ENCODE measurements around the gene GRIN2A. TPM values are rescaled to one million over a fixed set of nuclear protein-coding genes. Genes with fewer than 3 reads are reported as not detected.

The GRIN2A gene
- total and polyA plus RNA-seq, 2 donors (not counting 3 experiments of a cell fraction or from before 2014, with no cell fraction given) = not detected

DNA sequence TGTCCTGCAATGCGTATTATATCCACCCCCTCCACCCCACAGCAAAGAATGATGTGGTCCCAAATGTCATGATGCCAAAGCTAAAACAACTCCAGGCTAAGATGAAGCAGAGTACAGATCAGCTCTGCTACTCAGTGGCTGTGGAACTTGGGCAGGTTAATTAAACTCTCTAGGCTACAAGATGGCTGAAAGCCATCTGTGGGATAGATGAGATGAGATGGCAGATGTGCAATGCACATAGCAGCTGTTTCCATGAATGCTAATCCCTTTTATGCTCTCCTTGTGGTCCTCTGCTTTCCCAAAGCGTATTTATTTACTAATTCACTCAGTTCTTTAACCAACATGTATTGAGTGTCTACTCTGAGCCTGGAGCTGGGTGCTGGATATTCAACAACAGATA, 114.4 kb downstream of the GRIN2A start:
- intact Hi-C loops (cut with micrococcal nuclease) = no loop called here
- DNase-seq (ENCODE audit: low read depth, low spot score) (no peak), FAIRE-seq (no peak)
- TF ChIP-seq, protein P1, sequence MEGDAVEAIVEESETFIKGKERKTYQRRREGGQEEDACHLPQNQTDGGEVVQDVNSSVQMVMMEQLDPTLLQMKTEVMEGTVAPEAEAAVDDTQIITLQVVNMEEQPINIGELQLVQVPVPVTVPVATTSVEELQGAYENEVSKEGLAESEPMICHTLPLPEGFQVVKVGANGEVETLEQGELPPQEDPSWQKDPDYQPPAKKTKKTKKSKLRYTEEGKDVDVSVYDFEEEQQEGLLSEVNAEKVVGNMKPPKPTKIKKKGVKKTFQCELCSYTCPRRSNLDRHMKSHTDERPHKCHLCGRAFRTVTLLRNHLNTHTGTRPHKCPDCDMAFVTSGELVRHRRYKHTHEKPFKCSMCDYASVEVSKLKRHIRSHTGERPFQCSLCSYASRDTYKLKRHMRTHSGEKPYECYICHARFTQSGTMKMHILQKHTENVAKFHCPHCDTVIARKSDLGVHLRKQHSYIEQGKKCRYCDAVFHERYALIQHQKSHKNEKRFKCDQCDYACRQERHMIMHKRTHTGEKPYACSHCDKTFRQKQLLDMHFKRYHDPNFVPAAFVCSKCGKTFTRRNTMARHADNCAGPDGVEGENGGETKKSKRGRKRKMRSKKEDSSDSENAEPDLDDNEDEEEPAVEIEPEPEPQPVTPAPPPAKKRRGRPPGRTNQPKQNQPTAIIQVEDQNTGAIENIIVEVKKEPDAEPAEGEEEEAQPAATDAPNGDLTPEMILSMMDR (IDR thresholded peaks at IDR 0.05; ENCODE audit: extremely low read depth in 1 of 2, insufficient read depth in 1 of 2, low read depth in 1 of 2, low read length in 2 of 2) = no peak
- Histone ChIP-seq H4K20me1 (replicated peaks; ENCODE audit: control insufficient read depth, extremely low read depth, insufficient read depth, low read length) (no peaks in the 10 kb centered on the region), H3K4me3 (replicated peaks in 1 of 3; ENCODE audit: insufficient read depth in 1 of 3, low read depth in 1 of 3, low read length in 3 of 3) (no peak overlapping the region), H3K9me1 (replicated peaks; ENCODE audit: control insufficient read depth, extremely low read depth, insufficient read depth, low read length) (no peaks in the 10 kb centered on the region), H3K36me3 (ENCODE audit: control insufficient read depth in 2 of 2, extremely low read depth in 1 of 2, insufficient read depth in 2 of 2, low read length in 2 of 2) (no peaks in the 10 kb centered on the region), H3K27ac (ENCODE audit: insufficient read depth, low read depth, low read length) (no peak overlapping the region), H3K4me2 (ENCODE audit: insufficient read depth, low read length) (no peak overlapping the region), H3K4me1 (ENCODE audit: control insufficient read depth, extremely low read depth, insufficient read depth, low read length) (no peaks in the 10 kb centered on the region), H3K9me3 (replicated peaks; ENCODE audit: control insufficient read depth, insufficient read depth, low read length) (no peaks in the 10 kb centered on the region), H3K9ac (replicated peaks; ENCODE audit: extremely low read depth, insufficient read depth, low read length) (no peak overlapping the region), H3K79me2 (ENCODE audit: control insufficient read depth, insufficient read depth, low read length) (no peaks in the 10 kb centered on the region), H2AFZ (ENCODE audit: low read depth, low read length) (no peak overlapping the region), H3K27me3 (ENCODE audit: control insufficient read depth in 2 of 2, insufficient read depth in 2 of 2, low read length in 2 of 2) (no peaks in the 10 kb centered on the region)
- ChIA-PET CTCF (no interaction called here), POLR2A (no interaction called here)
- dilution Hi-C loops (cut with MboI; ENCODE audit: extremely low pct_ligation_motif_present, low sequenced_read_pairs) = no loop called here
- BruUV-seq (replicated peaks) = no TSS peak

DNA sequence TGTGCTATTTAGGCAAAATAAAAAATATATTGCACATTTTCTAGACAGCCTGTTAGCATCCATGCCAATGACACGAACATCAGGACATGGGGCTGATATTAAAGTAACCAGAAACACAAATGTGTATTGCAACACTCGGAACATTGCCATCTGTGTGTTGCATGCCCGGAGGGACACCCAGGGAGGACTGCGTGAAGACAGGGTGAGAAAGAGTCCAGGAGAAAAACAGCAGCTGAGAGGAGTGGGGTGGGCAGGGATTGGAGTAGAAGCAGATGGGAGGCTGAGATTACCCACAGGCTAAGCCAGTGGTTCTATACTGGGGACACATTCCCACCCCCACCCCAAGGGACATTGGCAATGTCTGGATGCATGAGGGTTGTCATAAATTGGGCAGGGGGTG, 114.8 kb downstream of the GRIN2A start:
- CTCF ChIA-PET = no interaction called here
- Histone ChIP-seq H3K4me2 (ENCODE audit: insufficient read depth, low read length) (no peak overlapping the region), H3K27me3 (ENCODE audit: control insufficient read depth in 2 of 2, insufficient read depth in 2 of 2, low read length in 2 of 2) (no peaks in the 10 kb centered on the region), H3K9ac (replicated peaks; ENCODE audit: extremely low read depth, insufficient read depth, low read length) (no peak overlapping the region), H3K4me1 (ENCODE audit: control insufficient read depth, extremely low read depth, insufficient read depth, low read length) (no peaks in the 10 kb centered on the region), H3K36me3 (ENCODE audit: control insufficient read depth in 2 of 2, extremely low read depth in 1 of 2, insufficient read depth in 2 of 2, low read length in 2 of 2) (no peaks in the 10 kb centered on the region), H3K9me3 (replicated peaks; ENCODE audit: control insufficient read depth, insufficient read depth, low read length) (no peaks in the 10 kb centered on the region), H4K20me1 (replicated peaks; ENCODE audit: control insufficient read depth, extremely low read depth, insufficient read depth, low read length) (no peaks in the 10 kb centered on the region), H2AFZ (ENCODE audit: low read depth, low read length) (no peak overlapping the region), H3K9me1 (replicated peaks; ENCODE audit: control insufficient read depth, extremely low read depth, insufficient read depth, low read length) (no peaks in the 10 kb centered on the region), H3K79me2 (ENCODE audit: control insufficient read depth, insufficient read depth, low read length) (no peaks in the 10 kb centered on the region), H3K4me3 (replicated peaks in 1 of 3; ENCODE audit: insufficient read depth in 1 of 3, low read depth in 1 of 3, low read length in 3 of 3) (no peak overlapping the region), H3K27ac (ENCODE audit: insufficient read depth, low read depth, low read length) (no peak overlapping the region)
- POLR2A ChIA-PET = no interaction called here
- BruUV-seq (replicated peaks) = no TSS peak
- no peak for FAIRE-seq
- dilution Hi-C loops (cut with MboI; ENCODE audit: extremely low pct_ligation_motif_present, low sequenced_read_pairs) (no loop called here), intact Hi-C loops (cut with micrococcal nuclease) (no loop called here)
- no peak for DNase-seq (ENCODE audit: low read depth, low spot score)
- TF ChIP-seq FOS (IDR thresholded peaks at IDR 0.05; ENCODE audit: borderline replicate concordance, insufficient read depth, low read length) = no peak
- TF ChIP-seq POLR2AphosphoS5 (IDR thresholded peaks at IDR 0.05; ENCODE audit: insufficient read depth, low read depth, low read length) = no peak
- TF ChIP-seq, protein P2, sequence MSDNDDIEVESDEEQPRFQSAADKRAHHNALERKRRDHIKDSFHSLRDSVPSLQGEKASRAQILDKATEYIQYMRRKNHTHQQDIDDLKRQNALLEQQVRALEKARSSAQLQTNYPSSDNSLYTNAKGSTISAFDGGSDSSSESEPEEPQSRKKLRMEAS (IDR thresholded peaks at IDR 0.05; ENCODE audit: insufficient read depth, insufficient read length) = no peak
- TF ChIP-seq MYC (IDR thresholded peaks at IDR 0.05; ENCODE audit: low read depth, low read length) = no peak
- no peak for TF ChIP-seq EZH2 (IDR thresholded peaks at IDR 0.05; ENCODE audit: borderline replicate concordance, low read depth, low read length, severe bottlenecking)
- TF ChIP-seq POLR2A (IDR thresholded peaks at IDR 0.05; ENCODE audit: low read depth, low read length) = no peak
- no peak for TF ChIP-seq GATA2 (IDR thresholded peaks at IDR 0.05; ENCODE audit: insufficient read depth, insufficient read length, low read depth, low read length)
- TF ChIP-seq, protein P1 (IDR thresholded peaks at IDR 0.05; ENCODE audit: extremely low read depth in 1 of 2, insufficient read depth in 1 of 2, low read depth in 1 of 2, low read length in 2 of 2) = no peak
- no peak for TF ChIP-seq JUN (IDR thresholded peaks at IDR 0.05; ENCODE audit: borderline replicate concordance, insufficient read depth, insufficient read length, low read depth)
